HG03439 (cell line): ENCODE data around the gene CNN1.
A peak's percentile ranks its signal among the peaks of the same experiment; 100 is the strongest.

ENCODE experiments used
- ATAC-seq: cut with Tn5 transposase; IDR thresholded peaks from one replicate; pipeline ENCODE4 v1.9.1; 2021; ENCODE audit warnings: mild to moderate bottlenecking, moderate library complexity; ENCODE audit not compliant: unreplicated experiment

The CNN1 gene

DNA sequence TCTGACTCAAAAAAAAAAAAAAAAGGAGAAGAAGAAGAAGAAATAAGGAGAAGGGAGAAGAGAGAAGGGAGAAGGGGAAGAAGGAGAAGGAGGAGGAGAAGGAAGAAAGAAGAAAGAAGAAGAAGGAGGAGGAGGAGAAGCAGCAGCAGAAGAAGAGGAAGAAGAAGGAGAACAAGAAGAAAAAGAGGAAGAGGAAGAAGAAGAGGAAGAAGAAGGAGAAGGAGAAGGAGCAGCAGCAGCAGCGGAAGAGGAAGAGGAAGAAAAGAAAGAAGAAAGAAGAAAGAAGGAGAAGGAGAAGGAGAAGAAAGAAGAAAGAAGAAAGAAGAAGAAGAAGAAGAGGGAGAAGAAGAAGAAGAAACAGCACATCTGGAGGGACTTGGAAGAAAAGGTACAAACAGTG, 4.1 kb upstream of the CNN1 start:
- no peak for ATAC-seq

DNA sequence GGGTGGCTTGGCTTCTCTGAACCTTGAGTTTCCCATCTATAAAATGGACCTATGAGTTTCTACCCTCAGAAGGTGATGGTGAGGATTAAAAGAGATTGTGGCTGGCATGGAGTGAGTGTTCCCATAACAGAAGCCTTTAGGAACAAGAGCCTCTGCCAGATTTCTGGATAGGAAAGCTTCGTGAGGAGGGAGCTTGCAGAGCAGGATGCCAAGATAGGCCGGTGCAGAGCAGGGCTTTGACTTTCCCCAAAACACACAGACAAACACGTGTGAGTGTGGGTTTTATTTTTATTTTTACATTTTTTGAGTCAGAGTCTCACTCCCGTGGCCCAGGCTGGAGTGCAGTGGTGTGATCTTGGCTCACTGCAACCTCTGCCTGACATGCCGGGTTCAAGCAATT, 3.7 kb upstream of the CNN1 start:
- ATAC-seq, result no peak

DNA sequence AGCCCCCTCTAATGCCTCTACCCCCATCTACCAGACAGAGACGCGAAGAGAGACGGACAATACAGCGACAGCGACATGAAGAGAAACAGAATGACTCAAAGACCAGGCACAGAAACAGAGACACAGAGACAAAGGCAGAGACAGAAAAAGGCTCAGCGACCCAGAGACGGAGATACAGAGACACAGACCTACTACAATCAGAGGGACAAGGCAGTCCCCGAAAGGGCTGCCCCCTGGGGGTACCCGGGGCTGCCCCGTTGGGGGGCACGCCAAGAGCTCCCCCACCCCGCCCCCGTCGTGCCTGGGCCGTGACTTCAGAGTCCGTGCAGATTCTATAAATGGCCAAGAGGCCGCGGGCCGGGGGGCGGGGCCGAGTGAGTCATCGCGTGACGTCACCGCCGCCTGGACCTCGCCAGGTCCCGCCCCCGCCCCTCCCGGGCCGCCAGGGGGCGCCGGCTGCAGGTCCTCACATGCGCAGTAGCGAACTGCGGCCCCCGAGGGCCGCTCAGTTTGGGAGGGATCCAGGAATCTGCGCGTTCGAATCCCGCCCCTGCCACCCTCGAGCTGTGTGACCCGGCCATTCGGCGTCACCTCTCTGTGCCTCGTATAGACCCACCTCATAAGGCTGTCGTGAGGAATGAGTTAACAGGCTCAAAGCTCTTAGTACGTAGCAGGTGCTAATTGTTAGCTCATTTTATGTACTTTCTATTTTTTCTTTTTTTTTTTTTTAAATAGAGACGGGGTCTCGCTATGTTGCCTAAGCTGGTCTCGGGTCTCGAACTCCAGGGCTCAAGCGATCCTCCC, 2.7 kb upstream of the CNN1 start:
- peak; percentile 76 for ATAC-seq

DNA sequence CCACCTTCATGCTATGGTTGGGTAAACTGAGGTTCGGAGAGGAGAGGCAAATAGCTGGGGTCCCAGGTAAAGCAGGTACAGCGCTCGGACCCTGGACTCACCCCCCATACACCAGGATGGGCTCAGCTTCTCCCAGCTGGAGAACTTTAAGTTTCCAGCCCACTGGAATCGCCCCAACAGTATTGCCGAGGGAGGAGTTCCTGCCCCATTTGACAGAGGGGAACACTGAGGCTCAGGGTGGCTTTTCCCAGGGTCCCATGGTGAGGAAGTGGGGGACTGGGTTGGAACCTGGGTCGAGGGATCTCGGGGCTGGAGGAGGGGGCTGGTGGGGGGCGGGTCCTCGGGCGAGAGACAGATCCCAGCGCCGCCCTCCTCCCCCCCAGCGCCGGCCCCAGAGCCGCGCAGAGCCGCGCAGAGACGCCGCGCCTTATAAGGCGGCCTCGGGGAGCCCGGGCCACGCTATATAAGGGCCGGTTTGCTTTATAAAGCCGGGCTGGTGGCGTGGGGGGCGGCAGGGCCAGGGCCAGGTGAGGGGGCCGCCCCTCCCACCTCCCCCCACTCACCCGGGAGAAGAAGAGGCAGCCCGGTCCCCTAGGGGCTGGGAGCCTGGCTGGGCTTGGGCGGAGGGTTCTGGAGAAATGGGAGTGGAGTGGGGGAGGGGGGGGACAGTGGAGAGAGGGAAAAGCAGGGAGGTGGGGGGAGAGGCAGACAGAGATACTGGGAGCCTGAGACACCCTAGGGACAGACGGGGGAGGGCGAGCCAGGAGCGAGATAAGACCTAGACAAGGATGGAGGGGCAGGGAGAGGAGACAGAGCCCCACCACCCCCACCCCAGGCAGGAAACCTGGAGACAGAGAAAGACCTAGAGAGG, 1.1 kb downstream of the CNN1 start:
- no peak for ATAC-seq

DNA sequence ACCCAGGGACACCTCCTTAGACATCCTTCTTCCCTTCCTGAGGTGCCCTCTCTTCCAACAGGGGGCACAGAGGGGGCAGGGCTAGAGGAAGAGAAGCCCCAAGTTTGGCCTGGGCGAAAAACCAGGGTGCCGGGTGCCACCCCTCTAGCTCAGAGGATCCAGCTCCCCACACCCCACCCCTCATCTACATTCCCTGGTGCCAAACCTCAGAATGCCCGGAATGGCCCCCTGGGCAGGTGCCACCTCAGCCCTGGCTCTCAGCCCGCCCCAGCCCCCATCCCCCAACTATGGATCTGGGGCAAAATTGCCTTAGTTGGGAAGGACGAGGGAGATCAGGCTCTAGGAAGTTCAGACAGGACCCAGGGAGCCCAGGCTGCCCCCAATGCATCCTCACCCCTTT, 2.0 kb downstream of the CNN1 start:
- ATAC-seq, result no peak

DNA sequence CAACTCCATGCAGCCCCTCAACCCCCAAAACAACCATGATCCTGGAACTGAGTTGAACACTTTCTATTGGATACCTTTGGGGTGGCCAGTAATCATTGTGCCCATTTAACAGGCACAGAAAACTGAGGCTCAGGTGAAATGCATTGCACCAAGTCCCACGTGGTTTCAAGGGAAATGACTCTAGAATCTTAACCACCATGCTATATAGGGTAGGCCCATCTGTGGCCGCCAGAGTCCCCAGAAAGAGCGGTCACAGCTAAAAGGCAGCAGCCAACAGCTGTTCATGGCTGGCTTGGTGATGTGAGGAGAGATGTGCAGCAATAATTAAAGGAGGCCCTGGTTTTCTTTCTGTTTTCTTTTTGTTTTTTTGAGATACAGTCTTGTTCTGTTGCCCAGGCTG, 2.6 kb downstream of the CNN1 start:
- ATAC-seq, result no peak

DNA sequence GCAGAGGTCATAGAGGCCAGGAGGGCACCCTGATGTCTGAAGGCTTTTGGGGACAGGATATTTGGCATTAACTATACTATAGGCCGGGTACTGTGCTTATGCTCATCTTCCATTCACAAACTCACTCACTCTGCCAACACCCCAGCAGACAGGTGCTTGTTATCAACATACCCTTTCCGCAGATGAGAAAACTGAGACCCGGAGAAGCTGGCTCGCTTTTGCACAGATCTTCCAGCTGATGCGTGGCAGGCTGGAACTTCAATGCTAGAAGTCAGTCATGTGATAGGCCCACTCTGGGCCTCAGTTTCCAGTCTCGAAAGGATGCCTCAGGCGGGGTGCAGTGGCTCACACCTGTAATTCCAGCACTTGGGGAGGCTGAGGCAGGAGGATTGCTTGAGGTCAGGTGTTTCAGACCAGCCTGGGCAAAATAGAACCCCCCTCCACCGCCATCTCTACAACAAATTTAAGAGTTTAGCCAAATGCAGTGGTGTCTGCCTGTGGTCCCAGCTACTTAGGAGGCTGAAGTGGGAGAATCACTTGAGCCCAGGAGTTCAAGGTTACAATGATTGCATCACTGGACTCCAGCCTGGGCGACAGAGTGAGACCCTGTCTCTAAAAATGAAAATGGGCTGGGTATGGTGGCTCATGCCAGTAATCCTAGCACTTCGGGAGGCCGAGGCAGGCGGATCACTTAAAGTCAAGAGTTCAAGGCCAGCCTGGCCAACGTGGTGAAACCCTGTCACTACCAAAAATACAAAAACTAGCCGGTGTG, 9.5 kb downstream of the CNN1 start:
- no peak for ATAC-seq

DNA sequence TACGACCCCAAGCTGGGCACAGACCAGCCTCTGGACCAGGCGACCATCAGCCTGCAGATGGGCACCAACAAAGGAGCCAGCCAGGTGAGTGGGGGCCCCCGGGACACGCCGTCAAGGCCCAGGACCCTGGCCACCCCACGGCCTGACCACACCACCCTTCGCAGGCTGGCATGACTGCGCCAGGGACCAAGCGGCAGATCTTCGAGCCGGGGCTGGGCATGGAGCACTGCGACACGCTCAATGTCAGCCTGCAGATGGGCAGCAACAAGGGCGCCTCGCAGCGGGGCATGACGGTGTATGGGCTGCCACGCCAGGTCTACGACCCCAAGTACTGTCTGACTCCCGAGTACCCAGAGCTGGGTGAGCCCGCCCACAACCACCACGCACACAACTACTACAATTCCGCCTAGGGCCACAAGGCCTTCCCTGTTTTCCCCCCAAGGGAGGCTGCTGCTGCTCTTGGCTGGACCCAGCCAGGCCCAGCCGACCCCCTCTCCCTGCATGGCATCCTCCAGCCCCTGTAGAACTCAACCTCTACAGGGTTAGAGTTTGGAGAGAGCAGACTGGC, 10.8 kb downstream of the CNN1 start:
- no peak for ATAC-seq

DNA sequence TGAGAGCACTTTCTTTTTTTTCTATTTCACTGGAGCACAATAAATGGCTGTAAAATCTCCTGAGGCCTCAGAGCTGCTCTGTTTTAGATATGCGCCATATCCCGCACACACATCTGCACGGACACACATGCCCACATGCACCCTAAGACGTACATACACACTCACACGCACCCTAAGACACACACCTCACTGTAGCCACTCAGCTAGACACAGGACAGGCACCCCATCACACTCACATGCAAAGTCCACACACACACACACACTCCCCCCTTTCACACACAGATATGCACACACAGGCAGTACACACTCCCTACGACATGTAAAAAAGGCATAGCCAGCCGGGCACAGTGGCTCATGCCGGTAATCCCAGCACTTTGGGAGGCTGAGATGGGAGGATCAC, 11.6 kb downstream of the CNN1 start:
- no peak for ATAC-seq

DNA sequence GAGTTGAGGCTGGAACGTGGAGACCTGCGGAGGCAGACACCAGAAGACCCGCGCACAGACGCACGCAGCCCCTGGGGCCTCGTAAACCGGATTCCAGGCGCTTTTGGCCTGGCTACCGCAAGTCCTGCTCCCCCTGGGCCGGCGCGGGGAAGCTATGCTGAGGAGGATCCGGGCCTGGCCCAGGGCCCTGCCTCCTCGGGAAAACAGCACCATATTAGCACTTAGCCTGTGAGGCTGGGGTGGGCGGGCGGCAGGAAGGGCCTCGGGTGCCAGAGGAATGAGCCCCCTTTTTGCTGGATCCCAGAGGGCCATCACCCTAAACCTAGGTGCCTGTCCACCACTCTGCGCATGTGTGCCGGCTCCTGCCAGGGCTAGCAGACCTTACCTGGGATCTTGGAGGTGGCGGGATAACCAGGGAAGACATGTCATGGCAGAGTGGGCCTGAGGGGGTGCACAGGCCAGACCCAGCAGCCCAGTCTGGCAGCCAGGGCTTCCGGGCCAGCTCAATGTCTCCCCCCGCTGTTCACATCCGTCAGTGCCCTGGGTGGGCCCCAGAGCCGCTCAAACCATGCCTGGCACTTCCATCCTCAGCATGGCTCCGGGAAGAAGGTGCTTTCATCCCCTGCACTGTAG, 13.1 kb downstream of the CNN1 start:
- ATAC-seq, result no peak

DNA sequence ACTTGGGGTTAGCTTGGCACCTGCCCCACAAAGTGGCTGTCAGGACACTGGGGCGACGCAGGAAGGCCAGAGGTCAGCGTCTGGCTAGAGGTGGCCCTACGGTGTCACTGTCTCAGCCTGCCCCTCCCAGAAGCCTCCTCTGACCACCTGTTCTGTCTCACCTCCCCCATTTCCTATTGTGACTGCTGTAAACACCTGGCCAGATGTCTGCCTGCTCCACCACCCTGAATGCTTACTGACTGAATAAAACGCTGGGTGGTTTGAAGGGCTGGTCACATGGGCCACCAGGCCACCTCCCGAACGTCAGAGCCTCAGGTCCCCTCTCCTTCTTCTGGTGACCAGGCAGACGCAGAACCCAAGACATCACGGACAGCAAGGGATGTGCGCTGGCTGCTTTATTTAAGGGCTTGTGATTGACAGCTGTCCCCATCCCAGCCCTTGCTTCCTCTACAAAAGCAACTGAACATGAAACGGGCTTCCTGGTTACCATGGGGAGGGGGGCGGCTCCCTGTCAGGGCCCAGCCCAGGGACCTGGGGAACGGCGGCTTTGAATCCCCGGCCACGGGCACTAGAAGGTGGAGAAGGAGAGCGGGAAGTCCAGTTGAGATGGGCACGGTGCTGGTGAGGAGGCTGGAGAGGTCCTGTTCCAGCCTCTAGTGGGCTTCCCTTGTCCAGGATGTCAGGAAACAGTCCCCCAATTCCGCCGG, 14.2 kb downstream of the CNN1 start:
- no peak for ATAC-seq

DNA sequence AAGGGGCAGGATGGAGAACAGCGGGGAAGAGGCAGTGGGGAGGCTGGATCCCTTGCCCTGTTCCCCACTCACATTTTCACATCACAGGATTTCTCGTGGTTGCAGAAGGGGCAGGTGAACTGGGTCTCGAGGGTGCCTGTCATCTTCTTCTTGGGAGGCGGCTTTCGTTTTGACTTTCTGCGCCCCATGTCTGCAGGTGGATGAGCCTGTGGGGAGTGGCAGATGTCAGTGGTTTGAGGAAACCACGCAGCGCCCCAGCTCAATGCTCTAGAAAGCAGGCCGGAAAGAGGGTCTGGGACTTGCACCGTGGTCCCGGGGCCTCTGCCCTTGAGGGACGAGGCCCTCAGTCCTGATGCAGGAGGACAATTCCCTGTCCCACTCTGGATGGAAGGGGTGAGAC, 15.5 kb downstream of the CNN1 start:
- ATAC-seq, result no peak

DNA sequence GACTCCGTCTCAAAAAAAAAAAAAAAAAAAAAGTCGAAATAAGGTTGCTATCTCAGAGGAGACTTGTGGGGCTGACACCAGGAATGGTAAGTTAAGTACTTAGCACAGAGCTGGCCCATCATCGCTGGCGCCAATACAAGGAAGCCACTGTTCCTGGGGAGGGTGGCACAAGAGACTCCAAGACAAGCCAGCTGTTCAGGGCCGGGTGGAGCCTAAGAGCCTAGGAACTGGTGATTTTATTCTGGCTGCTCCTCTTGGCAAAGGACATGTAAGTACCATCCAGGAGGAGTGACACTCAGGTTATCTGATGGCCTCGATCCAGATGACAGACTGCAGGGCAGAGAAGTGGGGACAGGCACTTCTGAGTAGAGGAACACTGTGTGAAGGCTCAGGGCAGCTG, 16.6 kb downstream of the CNN1 start:
- ATAC-seq, result no peak

DNA sequence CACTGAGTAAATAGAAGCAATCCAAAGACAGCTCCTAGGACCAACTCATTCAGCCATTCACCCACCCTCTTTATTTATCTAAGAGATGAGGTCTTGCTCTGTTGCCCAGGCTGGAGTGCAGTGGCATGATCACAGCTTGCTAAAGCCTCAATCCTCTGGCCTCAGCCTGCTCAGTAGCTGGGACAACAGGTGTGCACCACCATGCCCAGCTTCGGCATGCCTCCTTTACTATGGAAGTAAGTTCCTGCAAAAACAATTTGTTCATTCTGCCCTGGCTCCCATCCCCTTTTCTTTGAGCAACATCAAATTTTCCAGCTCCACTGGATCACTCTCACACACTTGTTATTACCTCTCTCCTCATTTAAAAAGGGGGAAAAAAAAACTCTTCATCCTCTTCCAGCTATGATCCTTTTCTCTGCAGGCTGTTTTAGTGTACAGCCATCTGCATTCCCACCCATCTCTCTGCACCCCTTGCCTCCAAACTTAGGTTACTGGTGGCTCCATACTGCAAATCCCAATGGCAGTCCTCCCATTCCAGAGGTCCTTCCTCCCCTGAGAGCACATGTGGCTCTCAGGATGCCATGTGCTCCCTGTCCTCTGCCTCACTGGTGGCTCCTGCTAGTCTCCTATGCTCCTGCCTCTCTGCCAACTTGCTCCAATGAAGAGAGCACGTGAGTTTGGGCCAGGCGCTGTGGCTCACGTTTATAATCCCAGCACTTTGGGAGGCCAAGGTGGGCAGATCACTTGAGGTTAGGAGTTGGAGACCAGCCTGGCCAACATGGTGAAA, 18.2 kb downstream of the CNN1 start:
- ATAC-seq, result no peak

DNA sequence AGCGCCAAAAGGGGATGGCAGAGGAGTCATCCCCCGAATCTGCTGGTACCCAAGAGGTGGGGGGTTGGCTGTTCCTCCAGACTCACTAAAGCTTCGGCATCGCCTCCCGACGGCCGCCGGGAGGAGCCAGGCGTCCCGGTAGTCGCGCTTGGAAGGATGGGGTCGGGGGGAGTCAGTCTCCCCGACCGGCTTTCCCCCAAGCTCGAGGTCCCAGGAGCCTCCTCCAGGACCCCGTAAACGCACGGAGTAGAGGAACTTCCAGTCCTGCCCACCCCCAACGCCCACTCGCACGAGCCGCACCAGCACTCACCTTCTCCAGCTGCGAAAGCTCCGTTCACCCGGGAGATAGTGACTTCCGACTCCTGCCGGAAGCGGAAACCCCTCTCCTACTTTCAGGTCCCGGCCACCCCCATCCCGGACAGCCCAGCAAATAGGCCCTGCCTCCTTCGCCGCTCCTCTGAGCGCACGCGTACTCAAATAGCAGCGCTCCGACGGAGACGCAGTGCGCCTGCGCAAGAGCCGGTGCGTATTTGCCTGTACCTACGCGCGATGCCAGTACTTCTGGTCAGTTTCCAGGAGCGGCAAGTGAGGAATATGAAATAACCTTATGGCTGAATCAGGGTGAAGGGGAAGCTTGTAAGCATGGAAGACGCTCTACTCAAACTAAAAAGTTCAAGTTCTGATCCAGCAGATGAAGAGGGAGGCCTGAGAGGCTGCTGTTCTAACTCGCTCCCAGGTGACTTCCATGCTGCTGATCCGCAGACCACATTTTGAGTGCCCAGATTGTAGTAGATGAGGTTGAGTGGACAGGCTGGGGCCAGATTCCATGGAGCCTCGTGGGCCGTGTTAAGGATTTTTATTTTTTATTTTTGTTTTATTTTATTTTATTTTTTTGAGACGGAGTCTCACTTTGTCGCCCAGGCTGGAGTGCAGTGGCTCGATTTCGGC, 20.5 kb downstream of the CNN1 start, which contains the start of gene ELOF1:
Gene ELOF1, minus strand, starts transcription at position 350 of the 948 bp plus-strand sequence. CDS start 4,883 bp downstream, outside the sequence.
- ATAC-seq, result peak; percentile 79

DNA sequence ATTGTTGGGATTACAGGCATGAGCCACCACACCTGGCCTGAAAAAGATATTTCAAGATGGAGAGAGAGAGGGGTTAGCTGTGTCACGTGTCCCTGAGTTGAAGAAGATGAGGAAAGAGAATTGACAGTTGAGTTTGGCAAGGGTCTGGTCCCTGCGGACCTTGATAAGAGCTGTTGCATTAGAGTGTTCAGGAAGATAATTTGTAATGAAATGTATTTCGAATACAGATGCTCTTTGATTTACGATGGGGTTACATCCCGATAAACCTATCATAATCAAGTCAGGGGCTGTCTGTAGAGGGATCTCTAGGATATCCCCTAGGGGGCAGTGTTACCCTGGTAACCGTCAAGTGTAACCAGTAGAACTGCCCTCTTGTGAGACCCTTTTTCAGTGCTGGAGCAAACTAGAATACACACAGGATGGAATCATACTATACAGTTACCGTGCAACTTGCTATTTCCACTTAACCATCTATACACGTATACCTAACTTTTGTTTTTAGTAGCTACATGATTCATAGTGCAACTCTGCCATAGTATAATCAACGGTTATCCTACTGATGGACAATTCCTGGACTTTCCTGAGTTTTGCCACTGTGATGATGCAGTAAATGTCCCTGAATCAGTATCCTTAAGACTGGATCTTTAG, 21.9 kb downstream of the CNN1 start:
- ATAC-seq, result no peak

DNA sequence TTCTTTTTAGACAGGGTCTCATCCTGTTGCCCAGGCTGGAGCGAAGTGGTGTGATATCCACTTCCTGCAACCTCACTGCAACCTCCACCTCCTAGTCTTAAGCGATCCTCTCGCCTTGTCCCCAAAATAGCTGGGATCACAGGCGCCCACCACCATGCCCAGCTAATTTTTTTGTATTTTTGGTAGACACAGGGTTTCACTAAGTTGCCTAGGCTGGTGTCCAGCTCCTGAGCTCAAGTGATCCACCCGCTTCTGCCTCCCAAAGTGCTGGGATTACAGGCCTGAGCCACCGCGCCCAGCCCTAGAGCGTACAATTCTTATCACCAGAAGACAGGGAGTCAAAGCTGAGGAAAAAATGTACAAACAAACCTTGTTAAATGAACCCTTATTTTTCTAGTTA, 24.9 kb downstream of the CNN1 start:
- no peak for ATAC-seq
